HG03575 (cell line): ENCODE measurements around the gene ACACA.

ENCODE experiments used
- ATAC-seq: cut with Tn5 transposase; IDR thresholded peaks from one replicate; pipeline ENCODE4 v1.9.1; 2021; ENCODE audit not compliant: unreplicated experiment, insufficient number of reproducible peaks, low FRiP score; ENCODE audit errors: extremely low read depth

Gene ACACA

DNA sequence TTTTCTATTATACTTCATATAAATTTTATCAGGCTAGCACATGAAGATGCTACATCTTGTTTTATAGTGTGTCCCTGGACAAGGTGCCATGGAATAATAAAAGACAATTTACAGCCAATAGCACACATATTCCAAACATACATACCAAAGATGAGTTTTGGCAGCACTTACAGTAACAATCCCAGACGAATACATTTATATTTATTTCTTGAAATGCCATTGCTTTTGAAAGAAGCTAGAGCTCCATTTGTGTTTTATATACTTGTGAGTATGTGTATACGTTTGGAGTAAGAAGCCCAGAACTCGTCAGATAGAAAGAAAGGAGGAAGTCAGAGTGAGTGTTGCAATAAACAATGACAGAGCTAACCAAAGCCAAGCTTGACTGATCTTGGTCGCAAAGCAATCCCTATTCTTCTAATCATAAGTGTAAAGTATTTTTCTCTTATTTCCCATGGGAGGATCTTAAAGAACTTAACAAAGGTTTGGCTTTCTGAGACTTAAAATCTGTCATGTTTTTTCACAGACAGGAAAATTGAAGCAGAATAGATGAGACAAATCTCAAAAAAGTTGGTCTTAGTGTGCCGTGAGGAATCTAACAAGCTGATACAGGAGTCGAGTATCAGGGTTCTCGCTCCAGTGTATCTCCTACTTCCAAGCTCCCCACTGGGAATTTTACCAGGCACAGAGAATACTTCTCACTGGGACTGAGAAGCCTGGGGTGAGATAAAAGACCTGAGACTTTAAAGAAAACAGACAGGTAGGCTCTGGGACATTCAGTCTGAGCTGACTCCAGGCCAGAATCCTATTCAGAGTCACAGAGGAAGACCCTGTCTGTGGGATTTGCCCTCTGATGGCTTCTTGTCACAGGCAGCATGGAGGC lies 282.5 kb downstream of the ACACA start:
- ATAC-seq: no peak

DNA sequence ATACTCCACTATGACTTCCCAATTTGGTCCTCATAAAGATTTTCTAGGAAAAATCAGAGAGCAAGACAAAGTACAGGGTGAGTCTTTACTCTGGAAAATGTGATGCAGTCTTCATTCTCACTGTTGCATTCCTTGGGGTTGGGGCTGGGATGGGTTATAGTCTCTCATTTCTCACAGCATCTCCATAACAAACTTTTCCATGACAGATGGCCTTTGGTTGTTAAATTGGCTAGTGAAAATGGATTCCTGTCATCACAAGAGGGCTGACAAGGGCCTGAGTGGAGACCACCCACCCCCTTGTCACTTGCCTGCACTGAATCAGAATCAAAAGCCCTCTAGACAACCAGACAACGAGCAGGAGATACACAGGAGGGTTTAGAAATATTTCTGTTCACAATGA lies 283.2 kb downstream of the ACACA start:
- no peak for ATAC-seq

DNA sequence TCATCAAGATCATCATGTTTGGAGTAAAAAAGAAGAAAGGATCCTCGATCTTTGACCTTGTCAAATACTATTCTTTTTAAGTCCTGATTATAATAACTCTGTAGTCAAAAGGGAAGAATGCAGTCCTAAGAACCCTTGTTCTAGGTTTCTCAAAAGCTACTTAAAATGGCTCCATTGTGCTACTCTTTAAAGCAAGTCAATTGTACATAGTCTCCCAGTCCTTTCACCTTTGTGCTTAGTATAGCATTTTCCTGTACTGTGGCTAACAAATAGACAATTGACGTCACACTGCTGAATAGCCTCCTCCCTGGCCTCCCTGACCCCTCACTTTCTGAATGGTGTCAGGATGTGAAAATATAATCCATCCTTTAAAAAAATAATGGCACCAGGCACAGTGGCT lies 285.0 kb downstream of the ACACA start:
- no peak for ATAC-seq

DNA sequence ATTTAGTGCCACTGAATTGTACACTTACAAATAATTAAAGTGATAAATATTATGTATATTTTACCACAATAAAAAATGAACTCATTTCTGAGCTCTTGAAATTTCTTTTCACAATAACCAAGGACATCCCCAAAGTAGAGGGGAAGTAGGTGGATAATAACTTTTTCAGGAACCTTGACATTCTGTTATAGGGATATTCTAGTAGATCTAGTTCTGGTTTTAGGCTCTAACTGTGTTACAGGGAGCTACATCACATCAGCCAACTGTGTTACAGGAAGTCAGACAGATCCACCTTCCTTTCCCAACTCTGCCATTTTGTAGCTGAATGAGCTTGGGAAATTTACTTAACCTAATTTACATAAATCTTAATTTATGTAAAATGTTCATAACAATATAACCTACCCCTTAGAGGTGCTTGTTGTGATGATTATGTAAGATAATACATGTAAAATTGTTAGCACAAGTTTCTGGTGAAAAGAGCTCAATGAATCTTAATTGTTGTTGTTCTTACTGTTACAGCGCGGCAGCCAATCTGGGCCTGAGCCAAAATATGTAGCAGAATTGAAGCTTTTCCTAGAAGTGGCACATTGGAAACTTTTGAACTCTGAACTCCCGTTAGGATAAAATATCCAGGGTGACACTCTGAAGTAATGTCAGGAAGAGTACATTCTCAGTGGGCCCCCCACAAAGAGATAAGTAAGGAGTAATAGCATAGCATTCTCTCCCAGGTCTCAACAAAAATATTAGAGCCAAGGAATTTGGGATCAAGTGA lies 288.1 kb downstream of the ACACA start:
- no peak for ATAC-seq

DNA sequence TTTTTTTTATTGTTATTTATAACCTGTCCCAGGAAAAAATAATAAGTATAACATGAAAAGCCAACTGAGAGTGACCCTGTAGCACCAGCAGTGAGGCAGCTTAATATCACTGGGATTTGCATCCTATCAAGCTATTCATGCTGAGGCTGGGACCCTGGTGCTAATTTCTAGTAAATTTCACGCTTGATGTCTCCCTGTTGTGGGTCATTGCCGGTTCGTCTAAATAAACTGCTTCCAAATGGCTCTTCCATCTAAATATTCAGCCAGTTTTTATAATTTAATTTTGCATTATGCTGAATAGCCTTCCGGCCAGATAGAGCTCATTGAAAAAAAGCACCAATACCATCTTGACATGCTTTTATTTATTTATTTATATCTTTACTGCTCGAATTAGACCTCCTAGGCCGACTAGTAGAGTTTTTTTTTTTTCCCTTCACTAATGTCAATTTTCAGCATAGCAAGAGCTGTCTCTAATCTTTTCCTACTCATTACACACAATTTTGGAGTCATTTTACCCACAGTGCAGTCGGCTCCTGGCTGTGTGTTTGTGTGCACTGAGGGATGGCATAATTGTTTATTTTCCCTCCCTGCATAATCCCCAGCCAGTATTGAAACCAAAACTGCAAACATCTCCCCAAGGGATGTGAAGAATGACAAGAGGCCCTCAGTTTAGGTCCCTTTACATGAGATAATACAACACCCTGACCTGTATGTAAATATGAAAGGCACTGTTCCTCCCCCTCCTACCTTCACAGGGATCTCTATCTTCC lies 289.1 kb downstream of the ACACA start:
- ATAC-seq: no peak

DNA sequence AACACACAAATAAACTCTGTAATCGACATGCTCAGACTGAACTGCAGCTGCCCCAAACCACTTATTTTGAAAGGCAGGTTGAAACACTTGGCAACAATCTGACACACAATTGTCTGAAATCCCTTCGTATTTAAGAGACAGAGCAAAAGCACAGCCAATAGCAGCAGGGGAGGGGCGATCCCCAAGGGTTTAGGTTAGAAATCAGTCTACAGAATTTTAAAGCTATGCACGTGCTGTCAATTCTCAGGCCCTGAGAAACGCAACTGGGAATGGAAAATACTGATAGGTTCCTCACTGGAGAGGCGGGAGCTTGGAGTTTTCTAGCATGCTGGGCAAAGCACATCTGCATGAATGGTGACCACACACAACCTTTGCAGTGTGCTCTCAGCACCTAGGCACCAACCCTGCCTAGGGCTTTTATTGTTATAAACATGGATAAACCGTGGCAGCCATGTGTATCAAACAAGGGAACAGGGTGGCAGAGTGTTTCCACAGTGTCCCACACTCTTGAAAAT lies 289.9 kb downstream of the ACACA start:
- ATAC-seq: no peak

DNA sequence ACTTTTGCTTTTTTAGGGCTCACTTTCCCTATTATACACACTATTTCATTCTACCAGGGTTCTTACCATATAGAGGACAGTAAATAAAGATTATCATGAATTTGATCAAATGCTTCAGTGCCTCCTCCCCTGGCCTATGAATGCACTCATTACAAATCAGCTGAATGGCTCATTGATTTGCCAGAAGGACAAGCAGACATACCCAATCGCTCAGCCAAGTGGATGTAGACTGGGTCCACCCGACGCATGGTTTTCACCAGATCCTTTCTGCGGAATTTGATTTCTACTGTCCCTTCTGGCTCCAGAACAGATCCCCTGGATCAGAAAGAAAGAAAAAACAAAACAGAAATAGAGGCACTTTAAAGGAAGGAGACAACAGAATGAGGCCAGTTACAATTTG lies 295.3 kb downstream of the ACACA start:
- ATAC-seq: no peak

DNA sequence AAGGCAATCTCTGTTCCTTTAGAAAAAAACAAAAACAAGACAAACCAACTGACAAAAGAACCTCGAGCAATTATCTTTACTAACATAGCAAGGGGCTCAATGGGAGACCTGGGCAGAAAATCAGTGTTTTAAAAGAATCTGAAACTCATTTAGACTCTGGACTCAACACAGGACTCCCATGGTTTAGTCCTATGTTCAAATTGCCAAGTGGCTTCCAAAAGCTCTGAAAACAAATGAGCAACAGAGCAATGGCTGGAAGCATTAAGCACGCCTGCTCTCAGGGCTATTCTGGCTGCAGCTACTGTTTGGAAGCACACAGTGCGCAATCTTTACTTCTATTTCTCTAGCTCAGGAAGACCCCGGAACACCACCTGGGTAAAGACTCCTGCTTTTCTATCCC lies 295.9 kb downstream of the ACACA start:
- no peak for ATAC-seq

DNA sequence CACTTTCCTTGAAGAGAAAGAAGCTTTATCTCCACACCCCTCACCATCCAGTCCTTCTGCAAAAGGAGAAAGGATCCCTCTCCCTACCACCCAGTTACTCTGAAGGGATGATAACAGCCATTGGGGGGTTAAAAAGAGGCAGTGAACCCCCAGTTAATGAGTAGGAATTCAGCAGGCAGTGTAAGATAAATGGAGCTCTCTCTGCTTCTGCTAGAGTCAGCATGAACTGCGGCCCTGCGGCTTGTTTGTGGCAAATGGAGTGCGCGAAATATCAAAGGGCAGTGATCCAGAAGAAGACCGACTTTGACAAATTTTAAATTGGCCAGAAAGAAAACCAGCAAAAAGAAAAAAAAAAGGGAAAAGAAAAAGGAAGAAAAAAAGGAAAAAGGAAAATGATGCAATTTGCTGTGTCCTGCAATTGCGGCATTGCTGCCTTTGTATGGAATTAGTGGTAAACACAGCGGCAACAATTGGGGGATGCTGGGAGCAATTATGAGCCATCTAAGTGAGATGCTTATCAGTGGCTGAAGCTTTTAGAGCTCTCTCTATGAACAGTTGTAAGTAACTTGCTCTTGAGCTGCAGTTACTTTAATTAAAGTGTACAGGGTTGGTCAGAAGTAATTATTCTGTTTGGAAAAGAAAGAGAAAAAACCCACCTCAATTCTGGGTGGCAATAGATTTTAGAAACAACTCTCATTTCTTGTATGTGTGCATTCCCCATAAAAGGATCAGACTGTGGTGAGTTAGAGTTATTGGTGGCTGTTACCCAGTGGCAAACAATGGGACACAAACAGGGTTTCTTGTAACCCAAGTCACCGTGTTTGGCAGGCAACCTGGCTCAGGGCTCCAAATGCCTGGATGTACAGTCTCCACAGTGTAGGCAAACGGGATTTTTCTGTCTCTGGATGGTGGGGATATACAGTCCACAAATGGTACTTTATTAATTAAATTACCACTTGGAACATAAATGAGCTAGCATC lies 296.6 kb downstream of the ACACA start:
- no peak for ATAC-seq

DNA sequence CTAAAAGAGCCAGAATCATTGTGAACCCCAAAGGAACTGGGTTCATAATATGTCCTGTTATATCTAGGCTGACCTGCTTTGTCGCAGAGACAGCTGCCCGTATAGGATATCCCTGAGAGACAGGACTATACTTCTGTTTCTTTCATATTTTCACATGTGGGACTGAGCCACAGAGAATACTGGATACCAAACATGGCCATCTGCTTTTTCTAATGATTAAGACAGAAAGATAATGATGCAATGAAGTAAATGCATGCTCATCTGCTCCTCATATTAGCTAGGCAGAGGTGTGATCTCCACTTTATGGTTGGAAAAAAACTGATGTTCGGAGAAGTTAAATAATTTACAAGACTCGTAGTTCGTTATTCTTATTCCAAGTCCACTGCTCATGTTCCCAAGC lies 297.5 kb downstream of the ACACA start:
- no peak for ATAC-seq

DNA sequence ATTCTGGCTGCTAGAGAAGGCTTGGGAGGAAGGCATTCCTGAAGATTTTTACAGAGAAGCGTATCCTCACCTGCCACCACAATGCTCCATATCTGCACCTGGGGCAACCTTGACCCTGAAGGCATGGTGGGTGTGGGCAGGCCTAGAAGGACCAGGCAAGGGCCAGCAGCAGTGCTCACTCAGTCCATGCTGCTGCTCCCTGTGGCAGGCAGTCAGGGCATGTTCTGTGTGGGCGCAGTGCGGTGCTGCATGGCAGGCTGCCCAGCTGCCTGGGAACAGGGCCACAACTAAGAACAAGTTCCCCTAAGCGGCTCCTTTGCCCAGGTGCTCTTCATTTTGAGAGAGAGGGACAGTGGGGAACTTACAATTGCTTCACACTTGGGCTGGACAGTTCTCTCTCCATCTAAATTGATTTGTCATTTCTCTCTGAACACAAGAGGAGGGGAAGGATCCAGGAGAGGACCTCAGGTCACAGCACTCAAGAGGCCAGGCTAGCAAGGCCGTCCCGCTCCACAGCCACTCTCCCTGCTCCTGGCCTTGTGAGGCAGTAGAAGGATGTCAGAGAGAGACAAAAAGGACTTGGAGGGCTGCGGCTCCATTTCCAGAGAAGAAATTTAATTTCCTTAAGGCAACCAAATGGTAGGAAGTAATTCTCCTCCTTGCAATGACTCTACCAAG lies 299.1 kb downstream of the ACACA start:
- no peak for ATAC-seq

DNA sequence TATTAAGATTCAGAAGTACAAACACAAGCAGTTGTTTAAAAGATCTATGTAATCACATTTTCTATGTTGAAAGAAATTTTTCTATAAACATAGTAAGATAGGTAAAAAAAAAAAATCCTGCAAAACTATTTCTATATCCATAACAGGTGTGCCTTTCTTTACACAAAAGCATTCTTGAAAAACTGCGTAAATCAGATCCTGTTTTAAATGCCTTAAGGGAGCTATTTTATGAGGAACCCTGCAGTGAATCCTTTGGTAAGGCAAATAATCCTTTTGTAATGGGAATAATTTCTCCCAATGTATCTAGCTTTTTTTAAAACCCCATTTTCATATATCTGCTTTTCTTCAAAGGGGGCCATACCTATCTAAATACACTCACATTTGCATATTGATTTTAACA lies 300.6 kb downstream of the ACACA start:
- no peak for ATAC-seq

DNA sequence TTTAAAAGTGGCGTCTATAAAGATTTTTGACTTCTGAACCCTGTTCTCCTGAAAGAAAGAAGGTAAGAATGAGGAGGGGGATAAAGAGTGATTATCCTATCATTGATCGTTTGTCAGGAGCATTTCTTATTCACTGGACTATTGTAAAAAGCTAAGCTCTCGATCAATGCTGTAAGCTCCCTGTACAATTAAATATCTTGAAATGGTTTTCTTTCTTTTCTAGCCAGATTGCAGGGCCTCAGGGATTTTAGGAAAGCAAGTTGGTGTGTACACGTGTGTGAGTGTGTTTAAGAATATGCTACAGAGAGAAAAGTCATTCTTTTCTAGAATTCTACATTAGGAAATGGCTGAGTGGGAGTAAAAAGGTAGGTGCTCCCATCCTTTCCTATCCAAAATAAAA lies 303.4 kb downstream of the ACACA start:
- no peak for ATAC-seq

DNA sequence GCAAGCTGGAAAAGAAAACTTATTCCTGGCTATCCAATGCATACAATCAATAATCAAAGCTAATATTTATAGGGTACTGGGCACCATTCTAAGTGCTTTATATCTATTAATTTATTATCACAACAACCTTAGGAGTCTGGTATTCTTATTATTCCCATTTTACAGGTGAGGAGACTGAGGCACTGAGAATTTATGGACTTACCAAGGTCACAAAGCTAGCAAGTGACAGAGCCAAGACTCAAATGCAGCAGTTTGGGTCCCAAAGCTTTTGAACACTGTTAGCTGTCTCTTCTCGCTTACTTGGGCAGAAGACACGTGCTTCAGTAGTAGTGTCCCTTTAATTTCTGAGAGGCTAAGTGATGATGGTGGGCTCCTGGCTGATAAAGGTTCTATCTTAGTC lies 305.3 kb downstream of the ACACA start:
- ATAC-seq: no peak

DNA sequence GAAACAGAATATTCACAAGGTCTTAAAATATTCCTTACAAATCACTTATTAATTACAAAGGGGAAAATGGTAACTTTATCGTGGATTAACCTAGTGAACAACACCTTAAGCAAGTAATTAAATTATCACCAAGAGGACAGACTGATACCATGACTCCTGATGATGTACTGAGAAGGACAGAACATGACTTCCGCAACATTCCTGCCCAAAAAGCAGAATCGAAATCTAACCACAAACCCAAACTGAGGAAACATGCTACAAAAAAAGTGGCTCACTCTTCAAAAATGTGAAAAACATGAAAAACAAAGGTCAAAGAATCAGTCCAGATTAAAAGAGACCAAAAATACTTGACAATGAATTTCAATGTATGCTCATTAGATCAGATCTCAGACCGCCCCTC lies 306.4 kb downstream of the ACACA start:
- no peak for ATAC-seq

DNA sequence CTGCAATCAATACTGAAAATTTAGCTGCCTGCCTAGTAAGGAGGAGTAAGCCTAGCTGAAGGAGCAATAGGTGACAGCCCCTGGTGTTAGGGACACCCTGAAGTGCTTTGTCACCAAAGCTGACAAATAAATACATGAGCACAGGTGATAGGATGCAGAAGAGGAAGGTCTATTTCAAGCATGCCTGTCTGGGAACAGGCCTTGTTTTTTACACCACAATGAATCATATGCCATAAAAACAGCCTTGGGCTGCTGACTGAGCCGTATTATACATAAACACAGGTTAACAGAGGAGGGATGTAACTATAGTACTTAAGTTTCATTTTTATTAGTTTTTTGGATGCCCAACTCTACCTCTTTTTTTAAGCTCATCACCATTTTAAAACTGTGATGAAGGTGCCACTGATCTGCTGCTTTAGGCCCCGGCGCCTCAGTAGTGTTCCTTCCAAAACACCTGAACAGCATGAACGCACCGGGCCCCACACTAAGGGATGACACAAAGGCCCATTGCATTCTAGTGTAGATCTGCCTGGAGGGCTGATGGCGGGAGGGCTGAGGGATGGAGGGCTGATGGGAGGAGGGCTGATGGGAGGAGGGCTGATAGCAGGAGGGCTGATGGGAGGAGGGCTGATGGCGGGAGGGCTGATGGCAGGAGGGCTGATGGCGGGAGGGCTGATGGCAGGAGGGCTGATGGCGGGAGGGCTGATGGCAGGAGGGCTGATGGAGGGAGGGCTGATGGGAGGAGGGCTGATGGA lies 307.5 kb downstream of the ACACA start:
- no peak for ATAC-seq

DNA sequence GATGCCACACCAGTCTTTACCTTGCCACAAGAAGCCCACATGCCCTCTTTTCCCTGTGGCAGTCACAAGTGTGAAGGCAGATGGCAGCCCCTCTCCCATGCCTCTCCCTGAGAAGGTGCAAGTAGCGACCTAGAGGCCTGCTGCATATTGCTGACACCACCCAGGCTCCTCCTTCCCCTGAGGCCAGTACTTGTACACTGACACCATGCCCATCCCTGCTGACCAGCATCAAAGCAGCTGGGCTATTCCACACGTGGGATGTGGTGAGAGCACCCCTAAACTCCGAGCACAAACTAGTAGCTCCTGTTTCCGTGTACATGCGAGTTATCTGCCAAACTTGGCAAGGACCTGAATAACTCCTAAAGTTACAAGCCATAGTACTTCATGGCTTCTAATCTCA lies 308.5 kb downstream of the ACACA start:
- ATAC-seq: no peak
